ENCODE data around the gene PCNX2.

GRCh38 chr1:233082778-233083550 is 212.6 kb downstream of the PCNX2 start:
- TF ChIP-seq KDM1A (IDR thresholded peaks at IDR 0.05; ENCODE audit: borderline replicate concordance) (no peak), PML (IDR thresholded peaks at IDR 0.05; ENCODE audit: low read length) (no peak), POLR2A (IDR thresholded peaks at IDR 0.05; ENCODE audit: low read depth, low read length) (no peak), MAX (IDR thresholded peaks at IDR 0.05; ENCODE audit: low read depth, low read length) (no peak), E4F1 (IDR thresholded peaks at IDR 0.05; ENCODE audit: borderline replicate concordance, partially characterized antibody) (no peak)

Data from GM12878 (cell line).